Occipital lobe (tissue), 2 donors: Measurements from ENCODE around the gene ELF4. TPM values are rescaled to one million over a fixed set of nuclear protein-coding genes. Genes with fewer than 3 reads are reported as not detected.

ENCODE experiments used
- DNase-seq: peaks from one replicate; lab custom pipeline; 2025; lab: John Stamatoyannopoulos, UW
- total RNA-seq: library from RNA; depleted of rRNA; stranded (reverse); fragments of >200 nt; gene quantifications from one replicate; pipeline ENCODE4 v1.2.3, GENCODE V29; 2014

The ELF4 gene
- total RNA-seq, result 0.31 TPM

- DNase-seq, result no peak
These were observed at the start of gene ELF4 for GRCh38 chrX:130110379-130111219. Gene ELF4, minus strand, starts transcription at chrX:130110497. Its CDS starts 29,167 bp downstream, at chrX:130081330.

- no peak for DNase-seq
These were observed 49.5 kb upstream of the ELF4 start for GRCh38 chrX:130159776-130160175.

DNA sequence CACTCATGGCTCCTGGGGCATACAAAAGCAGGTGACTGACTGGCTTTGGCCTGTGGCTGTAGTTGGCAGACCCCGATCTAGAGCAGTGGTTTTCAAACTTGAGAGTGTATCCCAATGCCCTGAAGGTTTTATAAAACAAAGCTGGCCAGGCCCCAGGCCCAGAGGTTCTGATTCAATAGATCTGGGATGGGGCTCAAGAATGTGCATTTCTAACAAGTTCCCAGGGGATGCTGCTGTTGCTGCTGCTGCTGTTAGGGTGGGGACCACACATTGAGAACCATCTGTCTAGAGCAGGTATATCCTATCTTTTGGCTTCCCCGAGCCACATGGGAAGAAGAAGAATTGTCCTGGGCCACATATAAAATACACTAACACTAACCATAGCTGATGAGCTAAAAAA, 48.0 kb upstream of the ELF4 start:
- no peak for DNase-seq

DNA sequence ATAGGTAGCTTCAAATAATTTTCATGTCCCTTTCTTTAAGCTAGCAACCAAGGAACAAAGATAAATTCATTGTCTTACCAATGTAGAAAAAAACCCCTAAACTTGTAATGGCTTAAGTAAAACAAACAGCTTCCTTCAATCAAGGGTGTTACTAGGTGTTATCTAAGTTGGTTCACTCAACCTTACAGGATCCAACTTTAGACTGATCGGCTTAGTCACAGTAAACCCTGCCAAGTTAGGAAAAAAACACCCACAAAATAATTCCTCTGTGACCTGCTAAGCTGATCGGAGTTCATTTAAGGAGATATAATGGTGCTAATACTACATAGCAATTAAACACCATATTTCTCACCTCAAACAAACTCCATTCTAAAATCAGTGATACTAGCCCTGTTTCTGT, 45.3 kb upstream of the ELF4 start:
- no peak for DNase-seq

DNA sequence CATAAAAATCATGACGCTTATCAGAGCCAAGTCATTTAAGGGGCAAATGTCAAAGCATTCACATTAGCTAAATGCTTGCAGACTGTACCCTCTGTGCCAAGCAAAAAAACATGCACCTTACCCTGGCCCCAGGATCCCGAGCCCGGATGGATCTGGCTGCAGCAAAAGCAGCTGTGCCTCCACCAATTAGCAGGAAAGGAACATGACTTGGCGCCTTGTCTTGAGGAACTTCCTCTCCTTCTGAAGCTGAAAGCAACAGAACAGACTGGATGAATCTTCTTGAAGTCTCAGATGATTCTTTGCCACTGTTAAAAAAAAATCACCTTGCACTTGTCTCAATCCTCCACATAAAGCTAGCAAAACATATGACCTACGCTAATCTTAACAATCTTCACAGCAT, 37.3 kb upstream of the ELF4 start:
- no peak for DNase-seq

DNA sequence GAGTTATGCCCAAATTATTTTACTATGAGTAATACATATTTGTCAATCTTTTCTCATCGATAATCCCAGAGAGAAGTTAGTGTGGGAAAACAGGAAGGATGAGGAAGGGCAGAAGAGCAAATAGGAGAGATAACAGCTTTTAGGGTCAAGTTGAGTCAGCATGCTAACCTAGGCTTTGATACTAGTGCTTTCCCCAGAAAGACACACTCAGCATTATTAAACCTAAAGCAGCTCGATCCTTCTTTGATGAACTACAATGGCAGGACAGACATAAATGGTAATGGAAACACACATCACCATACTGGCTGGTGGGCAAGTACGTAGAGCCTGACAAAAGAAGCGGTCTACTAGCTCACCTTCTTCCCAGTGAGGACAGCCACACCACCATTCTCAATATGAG, 34.8 kb upstream of the ELF4 start:
- no peak for DNase-seq

DNA sequence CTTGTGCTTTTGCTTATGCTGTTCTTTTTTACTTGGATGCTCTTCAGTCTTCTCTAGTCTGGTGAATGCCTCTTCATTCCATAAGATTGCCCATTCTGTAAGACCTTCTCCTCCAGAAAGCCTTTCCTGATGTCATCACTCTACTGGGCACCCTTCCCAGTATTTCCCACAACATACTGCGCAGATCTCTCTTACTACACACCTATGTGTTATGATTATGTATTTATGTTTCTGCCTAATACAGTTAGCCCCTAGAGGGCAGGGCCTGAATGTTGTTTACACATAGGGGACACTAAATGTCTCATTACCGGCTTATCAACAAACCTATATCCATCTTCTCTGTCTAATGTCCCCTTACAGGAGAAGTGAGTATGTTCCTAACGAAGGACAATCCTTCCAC, 34.2 kb upstream of the ELF4 start:
- no peak for DNase-seq

DNA sequence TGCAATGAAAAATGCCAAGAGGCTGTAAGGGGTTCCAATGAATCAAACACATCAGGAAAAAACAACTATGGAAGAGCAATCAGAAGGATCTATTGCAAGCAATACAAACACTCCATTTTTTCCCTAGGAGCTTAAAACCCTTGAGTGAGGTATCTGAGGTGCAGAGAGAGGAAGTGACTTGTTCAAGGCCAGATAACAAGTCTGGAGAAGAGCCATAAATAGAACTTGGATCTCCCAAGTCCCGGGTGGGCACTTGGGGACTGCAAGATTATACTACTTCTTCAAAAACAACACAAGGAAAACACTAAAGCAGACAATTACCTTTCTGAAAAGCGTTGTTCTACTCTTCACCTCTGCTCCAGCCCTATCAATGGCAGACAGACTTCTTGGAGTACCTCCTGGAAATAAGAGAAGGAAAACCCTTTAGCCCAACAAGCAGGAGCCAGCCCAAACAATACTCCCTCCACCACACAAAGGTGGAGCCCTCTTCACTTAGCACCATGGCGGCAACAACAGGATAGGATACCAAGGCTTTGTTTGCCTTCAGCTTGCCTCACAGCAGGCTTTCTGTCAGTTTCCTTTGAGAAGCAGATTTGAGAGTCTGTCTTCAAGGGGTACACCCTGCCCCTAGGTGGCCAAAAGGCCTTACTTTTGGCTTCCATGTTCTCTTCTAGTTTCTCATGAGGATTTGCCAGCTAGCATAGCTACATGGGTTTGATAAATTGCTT, 29.3 kb upstream of the ELF4 start:
- DNase-seq, result no peak

DNA sequence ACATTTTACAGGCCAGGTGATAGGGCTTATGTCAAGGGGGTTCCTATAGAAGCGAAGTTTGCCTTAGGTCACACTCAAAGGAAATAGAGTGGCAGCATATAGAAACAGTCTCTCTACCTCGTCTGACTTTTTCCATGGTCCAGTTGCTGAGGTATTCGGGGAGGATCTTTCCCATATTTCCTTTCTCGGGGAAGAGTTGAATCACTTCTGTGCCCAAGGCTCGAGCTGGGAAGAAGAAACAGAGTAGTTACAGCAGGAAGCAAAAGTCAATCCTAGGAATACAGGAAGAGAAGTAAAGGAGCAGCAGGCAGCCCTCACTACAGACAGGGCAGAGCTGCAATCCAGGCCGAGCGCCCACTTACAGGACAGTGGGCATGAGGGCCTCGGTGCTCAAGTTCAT, 26.7 kb upstream of the ELF4 start:
- no peak for DNase-seq

GRCh38 chrX:130136496-130136895, 26.2 kb upstream of the ELF4 start:
- no peak for DNase-seq

DNA sequence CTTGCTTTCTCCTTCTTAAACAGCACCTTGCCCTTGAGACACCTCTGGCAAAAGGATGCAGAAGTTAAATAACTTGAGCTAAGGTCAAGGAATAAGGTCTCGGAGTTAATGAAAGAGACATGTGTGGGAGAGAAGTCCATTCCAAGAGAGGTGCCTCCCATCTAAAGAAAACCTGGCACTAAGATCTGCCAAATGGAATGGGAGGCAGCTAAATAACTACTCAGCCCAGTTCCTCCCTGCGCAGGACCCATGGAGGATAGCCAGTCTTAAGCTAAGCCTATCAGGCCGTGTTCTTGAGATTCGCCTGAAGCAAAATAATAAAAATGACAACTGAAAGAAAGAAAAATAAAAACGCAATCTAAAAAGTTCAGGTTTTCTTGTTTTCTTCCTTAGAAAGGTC, 20.7 kb upstream of the ELF4 start:
- no peak for DNase-seq

DNA sequence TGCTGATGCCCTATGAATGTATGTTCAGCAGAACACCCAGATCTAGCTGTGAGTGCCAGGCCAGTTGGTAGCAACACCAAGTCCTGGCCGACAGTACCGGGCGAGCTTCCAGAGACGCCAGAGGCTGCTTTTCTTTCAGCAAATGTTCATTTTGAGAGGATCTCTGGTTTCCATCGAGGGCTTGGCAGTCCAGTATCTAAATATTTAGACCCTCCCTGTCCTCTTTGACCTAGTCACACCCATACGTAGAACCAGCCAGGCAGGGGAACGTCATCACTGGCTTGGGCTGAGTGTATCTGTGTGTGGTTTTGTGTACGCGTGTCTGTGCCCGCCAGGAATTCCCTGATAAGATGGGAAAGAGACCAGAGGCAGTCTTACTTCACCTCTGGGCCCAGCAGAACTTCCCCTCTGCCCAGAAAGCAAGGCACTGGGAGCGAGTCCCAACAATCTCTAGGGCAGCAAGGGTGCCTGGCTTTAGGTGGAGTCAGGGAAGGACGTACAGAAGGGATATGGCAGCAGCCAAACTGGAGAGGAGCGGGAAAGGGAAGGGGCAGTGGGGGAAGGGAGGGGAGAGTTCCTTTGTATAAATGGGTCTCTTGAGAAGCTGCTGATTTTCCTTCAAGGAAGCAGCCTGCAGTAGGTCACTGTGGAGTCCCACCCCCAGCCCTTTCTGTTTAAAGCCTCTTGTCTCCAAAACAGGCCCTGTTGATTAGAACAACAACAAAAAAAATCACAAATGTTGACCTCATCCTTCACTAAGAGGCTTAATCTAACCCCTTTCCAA, 15.0 kb upstream of the ELF4 start:
- peak; percentile 10 for DNase-seq

DNA sequence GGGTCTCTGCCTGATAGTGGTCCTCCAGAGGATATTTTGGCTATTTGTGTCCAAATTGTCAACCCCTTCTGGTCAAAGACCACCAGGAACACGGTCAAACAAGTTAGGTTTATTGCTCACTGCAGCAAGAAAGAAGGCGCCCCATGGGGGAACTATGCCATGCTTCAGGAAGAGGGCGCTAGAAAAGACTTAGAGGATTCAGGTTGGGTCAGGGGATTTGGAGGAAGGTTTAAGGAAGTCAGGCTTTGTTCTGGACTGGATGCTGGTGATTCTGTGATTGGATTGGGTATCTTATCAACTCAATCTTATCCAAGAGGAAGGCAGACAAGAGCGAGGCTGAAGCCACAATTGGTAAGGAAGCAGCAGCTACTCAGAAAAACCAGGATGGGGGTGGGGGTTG, 14.3 kb upstream of the ELF4 start:
- DNase-seq, result no peak

- DNase-seq, result no peak
These were observed 11.2 kb upstream of the ELF4 start for GRCh38 chrX:130121505-130121800.

GRCh38 chrX:130120746-130121504, 10.6 kb upstream of the ELF4 start:
- DNase-seq, result peak; percentile 45

GRCh38 chrX:130120321-130120731, 10.0 kb upstream of the ELF4 start:
- DNase-seq, result no peak

- DNase-seq, result no peak
These were observed 9.1 kb upstream of the ELF4 start for GRCh38 chrX:130119312-130119898.

DNA sequence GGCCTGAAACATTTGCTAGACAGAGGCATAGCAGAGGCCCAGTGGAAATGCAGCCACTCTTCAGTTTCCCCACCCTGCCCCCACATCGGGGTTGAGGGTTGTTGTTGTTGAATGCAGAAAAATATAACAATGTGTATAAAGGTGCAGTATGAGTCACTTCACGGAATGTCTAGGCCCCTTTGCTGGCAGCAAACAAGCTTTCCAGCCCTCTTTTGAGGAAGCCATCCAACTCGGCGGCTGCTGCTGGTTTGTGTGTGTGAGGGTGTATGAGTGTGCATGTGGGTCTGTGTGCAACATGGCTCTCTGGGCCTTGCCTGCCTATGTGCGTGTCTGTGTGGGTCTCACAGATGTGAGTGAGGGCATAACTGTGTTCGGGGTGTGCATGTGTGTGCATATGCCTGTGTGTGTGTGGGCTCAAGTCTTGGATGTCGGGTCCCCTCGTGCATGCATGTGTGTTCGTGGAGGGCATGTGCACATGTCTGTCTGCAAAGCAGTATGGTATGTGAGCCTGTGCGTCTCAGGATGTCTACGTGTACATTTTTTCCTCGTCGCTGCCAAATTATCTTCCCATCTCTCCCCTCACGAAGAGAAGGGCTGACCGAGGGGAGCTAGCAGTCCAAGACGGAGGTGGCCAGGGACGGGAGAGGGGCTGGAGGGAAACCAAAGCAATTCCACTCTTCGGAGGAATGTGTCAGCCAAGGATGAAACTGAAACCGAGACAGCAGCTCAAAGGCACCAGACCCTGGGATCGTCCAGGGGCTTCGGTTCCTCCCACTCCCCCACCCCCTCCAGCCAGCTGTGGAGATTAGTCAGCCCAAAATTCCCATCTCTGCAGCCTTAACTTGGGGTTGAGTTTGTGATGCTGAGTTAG, 8.4 kb upstream of the ELF4 start:
- no peak for DNase-seq

GRCh38 chrX:130117166-130117565, 6.9 kb upstream of the ELF4 start:
- no peak for DNase-seq
